WTC11 (cell line): ENCODE data around the gene IFI16. TPM values are rescaled to one million over a fixed set of nuclear protein-coding genes. Genes with fewer than 3 reads are reported as not detected.
A peak's percentile ranks its signal among the peaks of the same experiment; 100 is the strongest.

Experiments used
- ATAC-seq: fragments of 200-7000 bp; cut with Tn5 transposase; 2 replicates; pipeline ENCODE4 v1.10.0; 2021; ENCODE audit warnings: mild to moderate bottlenecking, moderate library complexity
- CTCF ChIA-PET: fragments of 300-600 bp; sonication (Branson Sonifier 250); formaldehyde crosslinking; loops from one replicate; lab custom pipeline; 2021; ENCODE audit warnings: antibody characterized with exemption; lab: Charles Lee
- POLR2A ChIA-PET: fragments of 350-600 bp; sonication (Branson Sonifier 250); formaldehyde crosslinking; loops from one replicate; lab custom pipeline; 2021; ENCODE audit warnings: antibody characterized with exemption; lab: Charles Lee
- DNase-seq: peaks from one replicate; pipeline ENCODE4 v3.0.0; 2021; ENCODE audit warnings: low spot score
- H3K27ac Mint-ChIP-seq: 2 replicates; pipeline ENCODE4 v1.8.0; 2021; ENCODE audit warnings: mixed read lengths
- H3K27me3 Mint-ChIP-seq: 2 replicates; pipeline ENCODE4 v1.8.0; 2021; ENCODE audit warnings: low read depth, mild to moderate bottlenecking, moderate library complexity, mixed read lengths
- H3K36me3 Mint-ChIP-seq: 2 replicates; pipeline ENCODE4 v1.8.0; 2021; ENCODE audit warnings: mixed read lengths
- H3K4me1 Mint-ChIP-seq: 2 replicates; pipeline ENCODE4 v1.8.0; 2022; ENCODE audit warnings: mixed read lengths
- H3K4me3 Mint-ChIP-seq: 2 replicates; pipeline ENCODE4 v1.8.0; 2021; ENCODE audit warnings: mild to moderate bottlenecking, moderate library complexity, mixed read lengths
- H3K9me3 Mint-ChIP-seq: 2 replicates; pipeline ENCODE4 v1.8.0; 2021; ENCODE audit warnings: mixed read lengths
- AFF4 ChIP-seq: sonication (generic); formaldehyde crosslinking; IDR thresholded peaks from 2 replicates; pipeline ENCODE4 v1.8.1; 2023; ENCODE audit warnings: mild to moderate bottlenecking, missing genetic modification reagents, borderline replicate concordance
- CREB1 ChIP-seq: sonication (generic); formaldehyde crosslinking; IDR thresholded peaks from 2 replicates; pipeline ENCODE4 v1.8.0; 2023; ENCODE audit warnings: mild to moderate bottlenecking, missing genetic modification reagents
- CTCF ChIP-seq: fragments of 200-600 bp; IDR thresholded peaks from 2 replicates; pipeline ENCODE4 v1.8.0; 2022; ENCODE audit warnings: antibody characterized with exemption
- E2F1 ChIP-seq: sonication (generic); formaldehyde crosslinking; IDR thresholded peaks from 2 replicates; pipeline ENCODE4 v1.8.0; 2022; ENCODE audit warnings: mild to moderate bottlenecking, missing genetic modification reagents
- EMX1 ChIP-seq: fragments of 250-450 bp; sonication (Bioruptor Pico); IDR thresholded peaks from 2 replicates; pipeline ENCODE4 v1.8.0; 2021; ENCODE audit warnings: mild to moderate bottlenecking
- ETV6 ChIP-seq: sonication (generic); formaldehyde crosslinking; IDR thresholded peaks from 2 replicates; pipeline ENCODE4 v1.8.1; 2022; ENCODE audit warnings: mild to moderate bottlenecking, missing genetic modification reagents
- FOXP4 ChIP-seq: sonication (generic); formaldehyde crosslinking; IDR thresholded peaks from 2 replicates; pipeline ENCODE4 v1.8.0; 2022; ENCODE audit warnings: mild to moderate bottlenecking, missing genetic modification reagents
- GRHL2 ChIP-seq: fragments of 250-450 bp; sonication (Bioruptor Pico); IDR thresholded peaks from 2 replicates; pipeline ENCODE4 v1.8.0; 2022; ENCODE audit warnings: mild to moderate bottlenecking, moderate library complexity; ENCODE audit not compliant: insufficient replicate concordance, severe bottlenecking
- MXD4 ChIP-seq: fragments of 250-450 bp; sonication (Bioruptor Pico); IDR thresholded peaks from 2 replicates; pipeline ENCODE4 v1.8.0; 2021; ENCODE audit warnings: mild to moderate bottlenecking, moderate library complexity, borderline replicate concordance
- SMAD4 ChIP-seq: sonication (generic); formaldehyde crosslinking; IDR thresholded peaks from 2 replicates; pipeline ENCODE4 v1.8.0; 2022; ENCODE audit warnings: mild to moderate bottlenecking, missing genetic modification reagents
- ZNF219 ChIP-seq: sonication (generic); formaldehyde crosslinking; IDR thresholded peaks from 2 replicates; pipeline ENCODE4 v1.8.0; 2023; ENCODE audit warnings: missing genetic modification reagents, mild to moderate bottlenecking, borderline replicate concordance
- ZNF263 ChIP-seq: sonication (generic); formaldehyde crosslinking; IDR thresholded peaks from 2 replicates; pipeline ENCODE4 v1.8.1; 2022; ENCODE audit warnings: low read depth, mild to moderate bottlenecking, moderate library complexity, missing genetic modification reagents
- ZSCAN18 ChIP-seq: fragments of 250-450 bp; sonication (Bioruptor Pico); IDR thresholded peaks from 2 replicates; pipeline ENCODE4 v2.1.2; 2022; ENCODE audit warnings: mild to moderate bottlenecking, moderate library complexity
- total RNA-seq: library from RNA; stranded (reverse); gene quantifications from 3 replicates; pipeline ENCODE4 v1.2.3, GENCODE V29; 2021

IFI16 gene
- total RNA-seq, 1 experiment from 2014 or later, result 3.2 TPM

GRCh38 chr1:159089184-159089791 lies 79.6 kb downstream of the IFI16 start:
- POLR2A ChIA-PET, result no interaction called here
- Mint-ChIP-seq H3K27ac (no peak overlapping the region), H3K36me3 (no peaks in the 10 kb centered on the region), H3K27me3 (no peaks in the 10 kb centered on the region), H3K4me3 (no peak overlapping the region), H3K9me3 (no peaks in the 10 kb centered on the region), H3K4me1 (no peaks in the 10 kb centered on the region)
- DNase-seq (no peak), ATAC-seq (peak; percentile 43; the same call in 1 of the 2 replicates)
- TF ChIP-seq FOXP4 (CRISPR knock-in tag), result no peak
- TF ChIP-seq CTCF, result peak; percentile 64
- TF ChIP-seq GRHL2, result no peak
- CTCF ChIA-PET, result interaction anchor here (0.8 to 2.1 kb wide), 14 partner anchors 9 to 478 kb away, joined by 3 to 15 read pairs (median 4); no protein-coding TSS in a partner anchor

GRCh38 chr1:159090286-159091179 lies 80.8 kb downstream of the IFI16 start:
- no peaks in the 10 kb centered on the region for H3K9me3 Mint-ChIP-seq
- no peak for TF ChIP-seq ZSCAN18
- TF ChIP-seq MXD4, result no peak
- no peak for TF ChIP-seq E2F1 (CRISPR knock-in tag)
- no peak for TF ChIP-seq AFF4
- no peak for TF ChIP-seq ZNF219 (CRISPR knock-in tag)
- TF ChIP-seq CREB1 (CRISPR knock-in tag), result no peak
- no peak for TF ChIP-seq SMAD4 (CRISPR knock-in tag)
- no peak for TF ChIP-seq ZNF263 (CRISPR knock-in tag)
- TF ChIP-seq EMX1 (CRISPR knock-in tag), result no peak
- no peak for TF ChIP-seq ETV6 (CRISPR knock-in tag)
- TF ChIP-seq, all 79 proteins: peak for 0
- H3K36me3 Mint-ChIP-seq, result no peaks in the 10 kb centered on the region
- ChIA-PET CTCF (interaction anchor here (1.7 kb wide), 1 partner anchor 42 kb away, joined by 7 read pairs; no protein-coding TSS in a partner anchor), POLR2A (no interaction called here)
- H3K27ac Mint-ChIP-seq, result no peak overlapping the region
- ATAC-seq (no peak), DNase-seq (no peak)
- no peak overlapping the region for H3K4me3 Mint-ChIP-seq
- no peaks in the 10 kb centered on the region for H3K4me1 Mint-ChIP-seq
- no peaks in the 10 kb centered on the region for H3K27me3 Mint-ChIP-seq
